ENCODE data around the gene GPR137B. TPM values are rescaled to one million over a fixed set of nuclear protein-coding genes. Genes with fewer than 3 reads are reported as not detected.

GPR137B gene
- total and polyA plus RNA-seq, 9 of the 15 experiments (the other 6 are each of a cell fraction or from before 2014, with no cell fraction given), result 0.04 to 1.0 (median 0.62) TPM

GRCh38 chr1:236181059-236181458 is 38.7 kb downstream of the GPR137B start (continued):
- TF ChIP-seq ZNF609 (CRISPR knock-in tag; IDR thresholded peaks at IDR 0.05; ENCODE audit: borderline replicate concordance) (no peak), KAT7 (CRISPR knock-in tag; IDR thresholded peaks at IDR 0.05; ENCODE audit: borderline replicate concordance) (no peak), ZNF239 (CRISPR knock-in tag; IDR thresholded peaks at IDR 0.05) (no peak), ATF2 (CRISPR knock-in tag; IDR thresholded peaks at IDR 0.05) (no peak), THRA (IDR thresholded peaks at IDR 0.05) (no peak)

All from K562 (cell line).